H1 (cell line): ENCODE results near the gene POLR3E. TPM values are rescaled to one million over a fixed set of nuclear protein-coding genes. Genes with fewer than 3 reads are reported as not detected.

Source experiments
- CTCF ChIA-PET: fragments of 300-600 bp; sonication (Branson Sonifier 250); formaldehyde crosslinking; loops from one replicate; lab custom pipeline; 2021; ENCODE audit not compliant: partially characterized antibody; lab: Charles Lee
- POLR2A ChIA-PET: fragments of 300-600 bp; sonication (Branson Sonifier 250); formaldehyde crosslinking; loops from one replicate; lab custom pipeline; 2021; ENCODE audit warnings: inconsistent platforms; ENCODE audit not compliant: partially characterized antibody; lab: Charles Lee
- DNase-seq, 2 experiments: peaks; one replicate each; pipeline versions ENCODE4 v3.0.0 to v3.0.0-alpha.2; 2010 to 2022; ENCODE audit warnings: low spot score in 2 of 2, low read depth in 1 of 2, mixed read lengths in 1 of 2
- FAIRE-seq: peaks from 2 replicates; lab custom pipeline; 2011; peaks lifted over from hg19 to GRCh38; lab: Jason Lieb, UNC
- H2AFZ ChIP-seq: 2 replicates; pipeline ENCODE4 v1.8.1; 2012; ENCODE audit warnings: low read length, inconsistent platforms
- H2AK5ac ChIP-seq: 2 replicates; pipeline ENCODE4 v1.6.1; 2013; ENCODE audit warnings: low read depth, low read length
- H2BK120ac ChIP-seq: replicated peaks from 2 replicates; pipeline ENCODE3; 2013; ENCODE audit warnings: low read depth, low read length, inconsistent platforms
- H2BK12ac ChIP-seq: 2 replicates; pipeline ENCODE4 v1.6.1; 2013; ENCODE audit warnings: low read depth, low read length
- H2BK15ac ChIP-seq: 2 replicates; pipeline ENCODE4 v1.6.1; 2013; ENCODE audit warnings: low read length
- H2BK20ac ChIP-seq: 2 replicates; pipeline ENCODE4 v1.6.1; 2013; ENCODE audit warnings: low read length
- H2BK5ac ChIP-seq: 2 replicates; pipeline ENCODE4 v1.6.1; 2013; ENCODE audit warnings: low read depth, low read length
- H3K14ac ChIP-seq: 2 replicates; pipeline ENCODE4 v1.6.1; 2013; ENCODE audit warnings: inconsistent platforms; ENCODE audit not compliant: insufficient read length
- H3K18ac ChIP-seq: 2 replicates; pipeline ENCODE4 v1.6.1; 2013; ENCODE audit warnings: low read length; ENCODE audit errors: extremely low read depth
- H3K23ac ChIP-seq: 2 replicates; pipeline ENCODE4 v1.6.1; 2013; ENCODE audit warnings: inconsistent platforms; ENCODE audit not compliant: insufficient read length
- H3K23me2 ChIP-seq: 2 replicates; pipeline ENCODE4 v1.6.1; 2013; ENCODE audit warnings: low read depth, low read length
- H3K27ac ChIP-seq: 2 replicates; pipeline ENCODE4 v1.6.1; 2011; ENCODE audit warnings: low read depth, low read length, inconsistent platforms
- H3K27me3 ChIP-seq, 4 experiments: replicated peaks in 1 of 4; 1 replicate in 1 of 4; 2 replicates in 3 of 4; pipeline versions ENCODE4 v1.6.1 to v1.8.1; 2011 to 2013; ENCODE audit warnings: low read length in 3 of 4, mild to moderate bottlenecking in 3 of 4, inconsistent platforms in 2 of 4, mixed read lengths in 2 of 4, moderate library complexity in 1 of 4; ENCODE audit not compliant: control insufficient read depth in 3 of 4, insufficient read depth in 3 of 4; ENCODE audit errors: extremely low read depth in 1 of 4
- H3K36me3 ChIP-seq, 4 experiments: 2 replicates each; pipeline versions ENCODE4 v1.6.1 to v1.8.1; 2011 to 2013; ENCODE audit warnings: mild to moderate bottlenecking in 4 of 4, low read length in 3 of 4, moderate library complexity in 2 of 4, control low read depth in 1 of 4, inconsistent platforms in 1 of 4; ENCODE audit not compliant: insufficient read depth in 4 of 4, control insufficient read depth in 2 of 4
- H3K4ac ChIP-seq: replicated peaks from 2 replicates; pipeline ENCODE3; 2013; ENCODE audit warnings: low read length, low read depth, mixed read lengths, inconsistent platforms; ENCODE audit not compliant: insufficient read length
- H3K4me1 ChIP-seq, 4 experiments: replicated peaks in 1 of 4; 1 replicate in 1 of 4; 2 replicates in 3 of 4; pipeline versions ENCODE4 v1.6.1 to v1.8.1; 2011 to 2013; ENCODE audit warnings: low read length in 3 of 4, inconsistent platforms in 2 of 4, mixed read lengths in 1 of 4; ENCODE audit not compliant: insufficient read depth in 4 of 4, control insufficient read depth in 3 of 4
- H3K4me2 ChIP-seq, 2 experiments: 2 replicates each; pipeline versions ENCODE4 v1.6.1 to v1.8.1; 2011 to 2013; ENCODE audit warnings: low read depth in 2 of 2, low read length in 2 of 2, control low read depth in 1 of 2, inconsistent platforms in 1 of 2, mild to moderate bottlenecking in 1 of 2; ENCODE audit not compliant: insufficient read depth in 1 of 2
- H3K4me3 ChIP-seq, 4 experiments: fragments of 200-600, 300-600 bp in 1 of 4; sonication (generic), shearing (Covaris generic), sonication (Bioruptor Twin) in 1 of 4; 2 replicates each; pipeline versions ENCODE4 v1.5.1 to v1.8.1; 2011 to 2016; ENCODE audit warnings: low read length in 4 of 4, low read depth in 3 of 4, control low read depth in 2 of 4, inconsistent platforms in 2 of 4, mild to moderate bottlenecking in 2 of 4, mixed read lengths in 1 of 4, moderate library complexity in 1 of 4; ENCODE audit not compliant: insufficient read depth in 2 of 4; ENCODE audit errors: extremely low read depth in 1 of 4
- H3K56ac ChIP-seq: replicated peaks from 2 replicates; pipeline ENCODE3; 2013; ENCODE audit warnings: low read depth, mild to moderate bottlenecking, mixed read lengths, low read length, inconsistent platforms; ENCODE audit not compliant: insufficient read length
- H3K79me1 ChIP-seq: 2 replicates; pipeline ENCODE4 v1.6.1; 2013; ENCODE audit warnings: low read depth, low read length, control low read depth
- H3K79me2 ChIP-seq, 2 experiments: 2 replicates each; pipeline versions ENCODE4 v1.6.1 to v1.8.1; 2012 to 2013; ENCODE audit warnings: low read length in 2 of 2, mild to moderate bottlenecking in 2 of 2, inconsistent platforms in 1 of 2; ENCODE audit not compliant: insufficient read depth in 2 of 2, control insufficient read depth in 1 of 2
- H3K9ac ChIP-seq, 4 experiments: replicated peaks in 1 of 4; 1 replicate in 1 of 4; 2 replicates in 3 of 4; pipeline versions ENCODE4 v1.6.1 to v1.8.1; 2011 to 2013; ENCODE audit warnings: low read depth in 3 of 4, low read length in 3 of 4, control low read depth in 2 of 4, mild to moderate bottlenecking in 2 of 4, moderate library complexity in 2 of 4, inconsistent platforms in 1 of 4; ENCODE audit errors: extremely low read depth in 1 of 4
- H3K9me3 ChIP-seq, 2 experiments: 2 replicates each; pipeline versions ENCODE4 v1.6.1 to v1.8.1; 2012 to 2013; ENCODE audit warnings: mild to moderate bottlenecking in 2 of 2, moderate library complexity in 2 of 2, control low read depth in 1 of 2, inconsistent platforms in 1 of 2, low read depth in 1 of 2, low read length in 1 of 2, mixed read lengths in 1 of 2; ENCODE audit not compliant: insufficient read depth in 2 of 2
- H4K20me1 ChIP-seq, 2 experiments: replicated peaks in 1 of 2; 2 replicates each; pipeline versions ENCODE3 to v1.8.1; 2011 to 2013; ENCODE audit warnings: inconsistent platforms in 2 of 2, low read length in 2 of 2, mild to moderate bottlenecking in 1 of 2; ENCODE audit not compliant: insufficient read depth in 2 of 2, control insufficient read depth in 1 of 2
- H4K5ac ChIP-seq: 2 replicates; pipeline ENCODE4 v1.6.1; 2013; ENCODE audit warnings: low read length, low read depth, mixed read lengths, inconsistent platforms; ENCODE audit not compliant: insufficient read length
- H4K8ac ChIP-seq: 2 replicates; pipeline ENCODE4 v1.8.0; 2013; ENCODE audit warnings: mild to moderate bottlenecking, moderate library complexity, low read length, inconsistent platforms; ENCODE audit not compliant: insufficient read depth; ENCODE audit errors: extremely low read depth
- H4K91ac ChIP-seq: replicated peaks from 2 replicates; pipeline ENCODE3; 2013; ENCODE audit warnings: low read length, mixed read lengths, inconsistent platforms; ENCODE audit not compliant: insufficient read length
- ASH2L ChIP-seq: fragments of 200-600, 300-600 bp; sonication (generic); IDR thresholded peaks from one replicate; pipeline ENCODE4 v1.7.1; 2017; ENCODE audit warnings: low read length
- BCL11A ChIP-seq, 2 experiments: IDR thresholded peaks; one replicate each; pipeline ENCODE4 v1.6.1; 2011; ENCODE audit warnings: low read depth in 2 of 2, low read length in 2 of 2, mild to moderate bottlenecking in 2 of 2
- BRCA1 ChIP-seq: IDR thresholded peaks from 2 replicates; pipeline ENCODE4 v1.6.1; 2012; ENCODE audit warnings: low read depth, low read length, improper control_type of control experiment
- KDM4A ChIP-seq: IDR thresholded peaks from one replicate; pipeline ENCODE4 v1.7.1; 2012; ENCODE audit warnings: low read depth, mild to moderate bottlenecking, moderate library complexity, low read length, inconsistent platforms; ENCODE audit not compliant: severe bottlenecking
- KDM5A ChIP-seq: fragments of 200-600 bp; IDR thresholded peaks from 2 replicates; pipeline ENCODE4 v1.7.1; 2012; ENCODE audit warnings: mild to moderate bottlenecking, low read length, inconsistent platforms, mixed read lengths
- POLR2A ChIP-seq, 2 experiments: IDR thresholded peaks; 1 replicate in 1 of 2; 2 replicates in 1 of 2; pipeline ENCODE4 v1.6.1; 2011; ENCODE audit warnings: low read depth in 2 of 2, low read length in 2 of 2, mild to moderate bottlenecking in 2 of 2; ENCODE audit errors: control extremely low read depth in 1 of 2
- SIX5 ChIP-seq: IDR thresholded peaks from 2 replicates; pipeline ENCODE4 v1.6.1; 2011; ENCODE audit warnings: mild to moderate bottlenecking, low read depth, low read length
- TAF7 ChIP-seq: optimal IDR thresholded peaks from 2 replicates; pipeline ENCODE3; 2011; ENCODE audit warnings: low read depth, mild to moderate bottlenecking, inconsistent platforms, low read length, moderate library complexity, borderline replicate concordance
- WGBS, 2 experiments: shearing (Covaris generic) in 1 of 2; methylation state at CpG; one replicate each; pipeline versions ENCODE4 v1.1.6 to v1.1.7; 2013 to 2015; ENCODE audit warnings: low lambda C conversion rate in 2 of 2, mixed read lengths in 2 of 2, inconsistent platforms in 1 of 2, low coverage in 1 of 2, missing lambda C conversion rate in 1 of 2; ENCODE audit not compliant: insufficient replicate concordance in 2 of 2, insufficient coverage in 1 of 2, insufficient read length in 1 of 2; ENCODE audit errors: extremely low coverage in 1 of 2, missing lambda C conversion rate in 1 of 2; 5-methylcytosine and 5-hydroxymethylcytosine counted together
- polyA plus RNA-seq, 7 experiments: library from polyadenylated mRNA; depleted of rRNA in 3 of 7; stranded (reverse) in 5 of 7; unstranded in 2 of 7; fragments of >200 nt in 5 of 7; fragments of 200-250 nt in 2 of 7; gene quantifications; 1 replicate in 5 of 7; 2 replicates in 1 of 7; 4 replicates in 1 of 7; pipeline versions ENCODE4 v1.2.1 to v1.2.3, GENCODE V29; 2011 to 2013; ENCODE audit warnings: missing spikeins in 2 of 7, mixed read lengths in 2 of 7
- total RNA-seq: library from RNA; stranded (reverse); fragmentation: NEBNext Ultra II Directional; extraction: Animal tissue kit (Norgen Biotek cat#: 25700); gene quantifications from 2 replicates; pipeline ENCODE4 v1.2.1, GENCODE V29; 2021

The POLR3E gene
- total and polyA plus RNA-seq, 2 of the 8 experiments (the other 6 are each of a cell fraction or from before 2014, with no cell fraction given), result 96.5 to 125 TPM

DNA sequence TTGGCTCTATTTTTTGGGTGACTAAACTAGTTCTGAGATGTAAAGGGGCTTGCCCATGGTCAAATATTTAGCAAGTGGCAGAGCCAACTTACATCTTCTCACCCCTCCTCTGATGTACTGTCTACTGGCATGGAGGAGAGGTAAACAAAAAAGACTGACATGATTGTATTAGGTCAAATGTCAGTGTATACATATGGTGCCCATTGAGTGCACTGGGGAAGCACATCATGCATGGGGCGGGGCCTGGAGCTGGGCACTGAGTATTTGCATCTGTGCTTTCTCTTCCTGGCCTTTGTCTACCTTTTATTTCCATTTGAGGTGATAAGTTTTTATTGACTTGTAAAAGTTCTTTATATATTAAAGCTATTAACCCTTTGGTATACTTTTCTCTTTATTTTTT lies 22.3 kb upstream of the POLR3E start:
- H3K79me1 ChIP-seq, result no peaks in the 10 kb centered on the region
- H3K56ac ChIP-seq, result no peak overlapping the region
- ChIA-PET POLR2A (no interaction called here), CTCF (interaction anchor here (1.4 kb wide), 1 partner anchor 67 kb away, joined by 3 read pairs; no protein-coding TSS in a partner anchor)
- H3K4me3 ChIP-seq, result no peak overlapping the region
- no peaks in the 10 kb centered on the region for H3K27me3 ChIP-seq
- no peak overlapping the region for H2BK5ac ChIP-seq
- H2AFZ ChIP-seq, result no peak overlapping the region
- peaks cover 0 to 5% (median 1%) of the 10 kb centered on the region in 4 experiments; a peak in 3 of 7 replicates for H3K4me1 ChIP-seq
- no peaks in the 10 kb centered on the region for H3K23me2 ChIP-seq
- H3K23ac ChIP-seq, result no peak overlapping the region
- H3K4me2 ChIP-seq, result no peak overlapping the region
- H4K5ac ChIP-seq, result no peak overlapping the region
- H2BK12ac ChIP-seq, result no peak overlapping the region
- H3K4ac ChIP-seq, result no peak overlapping the region
- TF ChIP-seq KDM5A (no peak), TAF7 (no peak), SIX5 (no peak), BRCA1 (no peak), BCL11A (IDR thresholded peaks at IDR 0.05; ENCODE audit: low read depth in 2 of 2, low read length in 2 of 2) (no peak), ASH2L (no peak), KDM4A (no peak), POLR2A (IDR thresholded peaks at IDR 0.05; ENCODE audit: control extremely low read depth in 1 of 2, low read depth in 2 of 2, low read length in 2 of 2) (no peak)
- TF ChIP-seq, all 59 proteins: peak for 0
- H3K14ac ChIP-seq, result no peak overlapping the region
- no peaks in the 10 kb centered on the region for H4K20me1 ChIP-seq
- no peak for DNase-seq
- no peak overlapping the region for H2AK5ac ChIP-seq
- no peak overlapping the region for H2BK15ac ChIP-seq
- WGBS, 2 experiments, result 100% methylated on average over 1 of the region's 1 CpG; no CpG with 5 or more reads in 1 of the 2 experiments
- no peak overlapping the region for H4K91ac ChIP-seq
- no peak overlapping the region for H4K8ac ChIP-seq
- H3K36me3 ChIP-seq, result peaks cover 2 to 24% (median 6%) of the 10 kb centered on the region in 4 experiments; a peak in 7 of 8 replicates
- no peaks in the 10 kb centered on the region for H3K9me3 ChIP-seq
- no peak overlapping the region for H2BK20ac ChIP-seq
- no peak overlapping the region for H3K18ac ChIP-seq
- FAIRE-seq, result no peak
- H3K79me2 ChIP-seq, result no peaks in the 10 kb centered on the region
- H3K27ac ChIP-seq, result no peak overlapping the region
- no peak overlapping the region for H2BK120ac ChIP-seq
- H3K9ac ChIP-seq, result no peak overlapping the region
